Osteocyte (in vitro differentiated cells): ENCODE results near the gene SLC25A33. TPM values are rescaled to one million over a fixed set of nuclear protein-coding genes. Genes with fewer than 3 reads are reported as not detected.
A peak's percentile ranks its signal among the peaks of the same experiment; 100 is the strongest.

ENCODE experiments used
- DNase-seq: peaks from one replicate; pipeline ENCODE4 v3.0.0; 2021; ENCODE audit warnings: mixed read lengths; ENCODE audit not compliant: unreplicated experiment; ENCODE audit errors: extremely low spot score
- H3K27ac Mint-ChIP-seq: one replicate; pipeline ENCODE4 v1.8.0; 2021; ENCODE audit warnings: mild to moderate bottlenecking, mixed read lengths; ENCODE audit not compliant: unreplicated experiment
- H3K27me3 Mint-ChIP-seq: one replicate; pipeline ENCODE4 v1.8.0; 2021; ENCODE audit warnings: mixed read lengths; ENCODE audit not compliant: unreplicated experiment
- H3K36me3 Mint-ChIP-seq: one replicate; pipeline ENCODE4 v1.8.0; 2021; ENCODE audit warnings: mixed read lengths; ENCODE audit not compliant: unreplicated experiment
- H3K4me1 Mint-ChIP-seq: one replicate; pipeline ENCODE4 v1.8.0; 2021; ENCODE audit warnings: mixed read lengths; ENCODE audit not compliant: unreplicated experiment
- H3K4me3 Mint-ChIP-seq: one replicate; pipeline ENCODE4 v1.8.0; 2021; ENCODE audit warnings: mild to moderate bottlenecking, moderate library complexity, mixed read lengths; ENCODE audit not compliant: unreplicated experiment
- H3K9me3 Mint-ChIP-seq: one replicate; pipeline ENCODE4 v1.8.0; 2021; ENCODE audit warnings: mixed read lengths; ENCODE audit not compliant: unreplicated experiment
- CTCF ChIP-seq: fragments of 200-600 bp; sonication (generic); IDR thresholded peaks from 2 replicates; pipeline ENCODE4 v1.5.0; 2021; ENCODE audit warnings: antibody characterized with exemption, mild to moderate bottlenecking, moderate library complexity
- total RNA-seq: library from RNA; stranded (reverse); gene quantifications from 2 replicates; pipeline ENCODE4 v1.2.1, GENCODE V29; 2021

The SLC25A33 gene
- total RNA-seq, 1 donor from 2014 or later = 7.0 TPM

GRCh38 chr1:9534953-9535352 lies 4.3 kb upstream of the SLC25A33 start:
- TF ChIP-seq CTCF = no peak
- DNase-seq = no peak
- Mint-ChIP-seq H3K9me3 (no peaks in the 10 kb centered on the region), H3K36me3 (no peaks in the 10 kb centered on the region), H3K27ac (no peak overlapping the region), H3K4me1 (peaks cover 6% of the 10 kb centered on the region), H3K27me3 (no peaks in the 10 kb centered on the region), H3K4me3 (no peak overlapping the region)

- Mint-ChIP-seq H3K36me3 (no peaks in the 10 kb centered on the region), H3K27me3 (no peaks in the 10 kb centered on the region), H3K9me3 (no peaks in the 10 kb centered on the region), H3K27ac (no peak overlapping the region), H3K4me3 (no peak overlapping the region), H3K4me1 (peaks cover 16% of the 10 kb centered on the region)
- no peak for DNase-seq
- TF ChIP-seq CTCF = no peak
Observed at GRCh38 chr1:9536301-9536700, 3.0 kb upstream of the SLC25A33 start.

GRCh38 chr1:9537863-9538668 lies 1.2 kb upstream of the SLC25A33 start:
- no peak for TF ChIP-seq CTCF
- Mint-ChIP-seq H3K27me3 (no peaks in the 10 kb centered on the region), H3K4me1 (peaks cover 24% of the 10 kb centered on the region), H3K27ac (peak overlapping the region; percentile 95), H3K36me3 (no peaks in the 10 kb centered on the region), H3K4me3 (no peak overlapping the region), H3K9me3 (no peaks in the 10 kb centered on the region)
- DNase-seq = no peak

- Mint-ChIP-seq H3K27me3 (no peaks in the 10 kb centered on the region), H3K27ac (peak overlapping the region; percentile 95), H3K4me1 (peaks cover 24% of the 10 kb centered on the region), H3K36me3 (no peaks in the 10 kb centered on the region), H3K9me3 (no peaks in the 10 kb centered on the region), H3K4me3 (peak overlapping the region; percentile 47)
- TF ChIP-seq CTCF = no peak
- DNase-seq = no peak
Observed at GRCh38 chr1:9538669-9539164, 548 bp upstream of the SLC25A33 start.

GRCh38 chr1:9539829-9540550 lies 725 bp downstream of the SLC25A33 start:
- peak overlapping the region; percentile 91 for H3K4me3 Mint-ChIP-seq
- H3K27me3 Mint-ChIP-seq = no peaks in the 10 kb centered on the region
- H3K4me1 Mint-ChIP-seq = peaks cover 24% of the 10 kb centered on the region
- no peaks in the 10 kb centered on the region for H3K36me3 Mint-ChIP-seq
- no peak for TF ChIP-seq CTCF
- peak overlapping the region; percentile 89 for H3K27ac Mint-ChIP-seq
- H3K9me3 Mint-ChIP-seq = no peaks in the 10 kb centered on the region
- DNase-seq = peak; percentile 85
